Measurements from ENCODE around the gene BTAF1.

GRCh38 chr10:91886954-91887271 is 36.7 kb upstream of the BTAF1 start:
- TF ChIP-seq MAX (CRISPR knock-in tag; IDR thresholded peaks at IDR 0.05): no peak
- TF ChIP-seq ZNF263 (CRISPR knock-in tag; IDR thresholded peaks at IDR 0.05; ENCODE audit: low read depth): no peak
- no peak for TF ChIP-seq CTCF (IDR thresholded peaks at IDR 0.05)
- TF ChIP-seq E2F5 (CRISPR knock-in tag; IDR thresholded peaks at IDR 0.05): no peak
- TF ChIP-seq ZBTB43 (CRISPR knock-in tag; IDR thresholded peaks at IDR 0.05): no peak
- no peak for TF ChIP-seq NFYB (CRISPR knock-in tag; conservative IDR thresholded peaks at IDR 0.05; ENCODE audit: low read depth)
